Hepatocyte (in vitro differentiated cells): ENCODE measurements around the gene SCN2A.

ENCODE experiments used
- CTCF ChIP-seq: fragments of 200-600 bp; sonication (generic); IDR thresholded peaks from 2 replicates; pipeline ENCODE4 v1.5.1; 2016; ENCODE audit warnings: antibody characterized with exemption, mild to moderate bottlenecking; ENCODE audit not compliant: poor library complexity
- EZH2phosphoT487 ChIP-seq: fragments of 200-600 bp; sonication (generic); IDR thresholded peaks from one replicate; pipeline ENCODE4 v1.6.1; 2018; ENCODE audit warnings: antibody characterized with exemption, mild to moderate bottlenecking, low read depth, moderate library complexity; ENCODE audit not compliant: unreplicated experiment, severe bottlenecking

GRCh38 chr2:165436559-165436958, 197.3 kb downstream of the SCN2A start:
- TF ChIP-seq CTCF = no peak
- TF ChIP-seq EZH2phosphoT487 = no peak
